Heart right ventricle (tissue), 16 donors: ENCODE data around the gene CDH11. TPM values are rescaled to one million over a fixed set of nuclear protein-coding genes. Genes with fewer than 3 reads are reported as not detected.

ENCODE experiments used
- ATAC-seq, 8 donors: fragments of 200-7000 bp; cut with Tn5 transposase; one replicate each; pipeline ENCODE4 v1.9.1; 2020; ENCODE audit warnings: mild to moderate bottlenecking in 8 of 8, moderate library complexity in 8 of 8, moderate number of reproducible peaks in 1 of 8
- DNase-seq, 2 donors: peaks; one replicate each; pipeline ENCODE4 v3.0.0-alpha.2; 2020
- H3K27ac ChIP-seq, 10 donors: fragments of 200-600 bp; sonication (generic) in 2 of 10; one replicate each; pipeline versions ENCODE4 v1.5.0 to v1.8.0; 2020 to 2022; ENCODE audit warnings: mild to moderate bottlenecking in 3 of 10
- H3K27me3 ChIP-seq, 7 donors: fragments of 200-600 bp; one replicate each; pipeline ENCODE4 v1.8.0; 2021 to 2022; ENCODE audit warnings: mild to moderate bottlenecking in 2 of 7
- H3K36me3 ChIP-seq, 9 donors: fragments of 200-600 bp; sonication (generic) in 1 of 9; one replicate each; pipeline versions ENCODE4 v1.5.0 to v1.8.0; 2020 to 2022; ENCODE audit warnings: mild to moderate bottlenecking in 2 of 9
- H3K4me1 ChIP-seq, 9 donors: fragments of 200-600 bp; sonication (generic) in 1 of 9; one replicate each; pipeline versions ENCODE4 v1.5.0 to v1.8.0; 2020 to 2022; ENCODE audit warnings: mild to moderate bottlenecking in 4 of 9
- H3K4me3 ChIP-seq, 10 donors: fragments of 200-600 bp; sonication (generic) in 2 of 10; one replicate each; pipeline versions ENCODE4 v1.5.0 to v1.8.0; 2020 to 2022; ENCODE audit warnings: mild to moderate bottlenecking in 7 of 10, moderate library complexity in 2 of 10
- H3K9me3 ChIP-seq, 11 donors: fragments of 200-600 bp in 10 of 11; sonication (generic) in 2 of 11; one replicate each; pipeline versions ENCODE4 v1.5.0 to v1.8.0; 2013 to 2022; ENCODE audit warnings: mild to moderate bottlenecking in 2 of 11, control low read depth in 1 of 11, moderate library complexity in 1 of 11
- WGBS, 2 donors: extraction: QIAGEN DNeasy Blood & Tissue Kit; methylation state at CpG; one replicate each; pipeline ENCODE4 v1.1.7; 2013; ENCODE audit warnings: inconsistent platforms in 1 of 2; 5-methylcytosine and 5-hydroxymethylcytosine counted together
- intact Hi-C, 10 donors: fragments of 100-400 bp; cut with DNase I; formaldehyde crosslinking; loops; one replicate each; pipeline versions ENCODE4 v1.11.1 to v1.14.2; 2022
- polyA plus RNA-seq, 2 donors: library from polyadenylated mRNA; stranded (reverse); fragments of 200-250 nt; gene quantifications; one replicate each; pipeline ENCODE4 v1.2.3, GENCODE V29; 2013
- total RNA-seq, 10 donors: library from RNA; stranded (reverse); fragmentation: NEBNext Ultra II Directional in 3 of 10; extraction: Animal tissue kit (Norgen Biotek cat#: 25700) in 3 of 10; gene quantifications; one replicate each; pipeline versions ENCODE4 v1.2.1 to v1.2.4, GENCODE V29; 2021 to 2023
- TF ChIP-seq, protein P1 (sequence below), 9 donors: fragments of 200-600 bp; sonication (generic) in 2 of 9; IDR thresholded peaks; one replicate each; pipeline versions ENCODE4 v1.5.0 to v1.8.0; 2021 to 2022; ENCODE audit warnings: antibody characterized with exemption in 9 of 9, mild to moderate bottlenecking in 5 of 9, moderate library complexity in 1 of 9
- donor health status: Arrhythmogenic right ventricular cardiomyopathy.
- donor health status: ischemic (EF 13 %, LVEDD 7.1; RV severe dilation, severe dysfunction).
- donor health status: healthy with polysubstance abuse.
- donor health status: DM: no; HTN: yes; CAD: no.
- donor health status: DM: no; HTN: no; CAD: no.
- donor health status: ischemic (EF 25% LVEDD 6.9; RV normal size, moderate dysfunction).
- donor health status: ischemic (EF 25% LVEDD 5.7; RV mildly dilated, moderate dysfunction).
- donor health status: healthy.
- donor health status: DM: yes; HTN: yes; CAD: no.
- donor health status: Ischemic cardiomyopathy.
- donor health status: ischemic (EF 35%, LVEDD 5.7; RV mildly dilated, moderate dysfunction).
- donor health status: nonischemic (EF 11% LVEDD 7.7; RV severe dilation, severe dysfunction).
- donor health status: DM: yes; HTN: yes; CAD: no.
- donor health status: PGD.
- donor health status: ischemic (EF 29% LVEDD 5.4; RV normal size, mild dysfunction).
- donor health status: nonischemic (EF 23%, LVEDD 6.1; RV moderate dilation, normal function).

CDH11 gene
- total and polyA plus RNA-seq, 12 donors = 1.7 to 29.6 (median 6.5) TPM

DNA sequence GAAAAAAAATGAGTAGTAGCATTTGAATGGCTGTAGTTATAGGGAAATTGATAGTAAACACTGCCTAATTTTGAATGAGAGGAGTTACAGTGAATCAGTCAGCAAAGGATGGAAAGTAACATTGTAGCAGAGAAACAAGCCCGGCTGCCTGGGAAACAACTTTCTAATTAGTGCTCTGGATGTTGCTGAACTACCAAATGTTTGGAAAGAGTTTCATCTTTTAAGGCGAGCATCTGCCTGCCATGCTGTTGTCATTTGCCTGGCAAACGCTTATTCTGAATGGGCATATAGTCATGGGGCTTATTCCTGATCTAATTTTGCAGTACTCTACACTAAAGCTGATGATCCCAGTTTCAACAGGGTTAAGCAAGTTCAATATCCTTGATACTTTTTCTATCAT is 138.6 kb downstream of the CDH11 start:
- no peak for ATAC-seq
- Histone ChIP-seq H3K27ac (peak overlapping the region in 2 of 10 donors; percentile 34 to 39), H3K9me3 (no peaks in the 10 kb centered on the region), H3K27me3 (no peaks in the 10 kb centered on the region), H3K36me3 (peaks cover 0 to 27% (median 0%) of the 10 kb centered on the region in 9 donors), H3K4me1 (peaks cover 0 to 21% (median 7%) of the 10 kb centered on the region in 9 donors), H3K4me3 (no peak overlapping the region)
- DNase-seq = no peak
- intact Hi-C loops = loop anchor here in 1 of 10 donors (5.0 kb wide), 1 partner anchor 134 kb away; no protein-coding TSS in a partner anchor
- TF ChIP-seq, protein P1, sequence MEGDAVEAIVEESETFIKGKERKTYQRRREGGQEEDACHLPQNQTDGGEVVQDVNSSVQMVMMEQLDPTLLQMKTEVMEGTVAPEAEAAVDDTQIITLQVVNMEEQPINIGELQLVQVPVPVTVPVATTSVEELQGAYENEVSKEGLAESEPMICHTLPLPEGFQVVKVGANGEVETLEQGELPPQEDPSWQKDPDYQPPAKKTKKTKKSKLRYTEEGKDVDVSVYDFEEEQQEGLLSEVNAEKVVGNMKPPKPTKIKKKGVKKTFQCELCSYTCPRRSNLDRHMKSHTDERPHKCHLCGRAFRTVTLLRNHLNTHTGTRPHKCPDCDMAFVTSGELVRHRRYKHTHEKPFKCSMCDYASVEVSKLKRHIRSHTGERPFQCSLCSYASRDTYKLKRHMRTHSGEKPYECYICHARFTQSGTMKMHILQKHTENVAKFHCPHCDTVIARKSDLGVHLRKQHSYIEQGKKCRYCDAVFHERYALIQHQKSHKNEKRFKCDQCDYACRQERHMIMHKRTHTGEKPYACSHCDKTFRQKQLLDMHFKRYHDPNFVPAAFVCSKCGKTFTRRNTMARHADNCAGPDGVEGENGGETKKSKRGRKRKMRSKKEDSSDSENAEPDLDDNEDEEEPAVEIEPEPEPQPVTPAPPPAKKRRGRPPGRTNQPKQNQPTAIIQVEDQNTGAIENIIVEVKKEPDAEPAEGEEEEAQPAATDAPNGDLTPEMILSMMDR (IDR thresholded peaks at IDR 0.05) = no peak
- WGBS, 2 donors = 93 to 95% methylated on average over 3 of the region's 3 CpGs

DNA sequence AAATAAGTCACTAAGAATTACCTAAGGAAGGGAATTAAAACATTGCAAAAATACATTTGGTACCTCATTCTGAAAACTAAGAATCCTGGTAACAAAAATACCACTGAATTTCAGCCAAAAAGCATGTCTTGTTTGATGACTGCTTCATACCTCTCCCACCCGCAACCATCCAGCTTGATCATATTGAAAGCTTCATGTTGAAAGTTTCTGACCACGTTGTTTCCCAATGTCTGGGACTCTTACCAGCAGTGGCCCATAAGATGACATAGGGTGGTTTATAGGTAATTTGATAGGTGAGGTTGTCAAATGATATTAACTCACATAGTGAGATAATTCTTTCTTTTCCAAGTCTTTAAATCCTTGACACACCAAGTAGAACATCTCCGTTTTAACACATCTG is 139.3 kb downstream of the CDH11 start:
- 93 to 95% methylated on average over 3 of the region's 3 CpGs for WGBS, 2 donors
- no peak overlapping the region for H3K4me3 ChIP-seq
- TF ChIP-seq, protein P1 (IDR thresholded peaks at IDR 0.05) = no peak
- H3K9me3 ChIP-seq = no peaks in the 10 kb centered on the region
- H3K36me3 ChIP-seq = peaks cover 0 to 22% (median 0%) of the 10 kb centered on the region in 9 donors
- H3K4me1 ChIP-seq = peaks cover 0 to 21% (median 7%) of the 10 kb centered on the region in 9 donors
- H3K27ac ChIP-seq = no peak overlapping the region
- intact Hi-C loops = loop anchor here in 1 of 10 donors (5.0 kb wide), 1 partner anchor 135 kb away; no protein-coding TSS in a partner anchor
- DNase-seq = no peak
- H3K27me3 ChIP-seq = no peaks in the 10 kb centered on the region
- ATAC-seq = no peak

DNA sequence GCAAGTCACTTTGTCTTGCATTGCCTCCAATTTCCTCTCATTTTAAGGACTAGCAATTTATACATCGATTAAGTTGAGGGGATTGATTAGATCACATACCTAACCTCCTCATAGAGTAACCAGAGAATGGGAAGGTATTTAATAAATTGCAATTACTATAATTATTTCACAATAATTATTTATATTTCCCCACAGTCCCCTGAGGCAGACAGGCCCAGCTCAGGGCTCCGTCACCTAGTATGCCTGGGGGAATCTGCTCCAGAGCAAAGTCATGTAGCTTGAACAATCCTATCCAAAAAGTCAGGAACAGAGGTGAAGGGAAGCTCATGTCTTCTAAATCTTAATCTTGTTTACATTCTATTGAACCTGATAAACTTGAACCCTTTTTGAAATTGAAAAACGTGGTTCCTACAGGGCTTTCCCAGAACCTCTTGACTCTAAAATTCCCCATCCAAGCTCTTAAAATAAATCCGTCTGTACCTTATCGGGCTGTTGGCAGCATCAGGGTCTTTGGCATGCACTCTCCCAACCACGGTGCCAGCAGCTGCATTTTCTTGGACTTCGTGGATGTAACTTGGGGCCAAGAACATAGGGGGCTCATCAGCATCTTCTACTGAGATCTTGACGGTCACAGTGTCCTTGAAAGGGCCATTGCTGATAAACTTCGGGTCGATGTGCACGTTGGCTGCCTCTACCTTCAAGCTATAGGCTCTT is 140.1 kb downstream of the CDH11 start:
- ATAC-seq = peak in 2 of 8 donors; percentile 34 to 70
- Histone ChIP-seq H3K27ac (no peak overlapping the region), H3K27me3 (no peaks in the 10 kb centered on the region), H3K9me3 (no peaks in the 10 kb centered on the region), H3K4me1 (peaks cover 0 to 21% (median 7%) of the 10 kb centered on the region in 9 donors), H3K4me3 (no peak overlapping the region), H3K36me3 (peaks cover 0 to 13% (median 0%) of the 10 kb centered on the region in 9 donors)
- peak in 1 of 2 donors; percentile 15 for DNase-seq
- WGBS, 2 donors = 36 to 52% methylated on average over 11 of the region's 11 CpGs
- intact Hi-C loops = loop anchor here in 1 of 10 donors (5.0 kb wide), 1 partner anchor 136 kb away; no protein-coding TSS in a partner anchor
- TF ChIP-seq, protein P1 (IDR thresholded peaks at IDR 0.05) = no peak

DNA sequence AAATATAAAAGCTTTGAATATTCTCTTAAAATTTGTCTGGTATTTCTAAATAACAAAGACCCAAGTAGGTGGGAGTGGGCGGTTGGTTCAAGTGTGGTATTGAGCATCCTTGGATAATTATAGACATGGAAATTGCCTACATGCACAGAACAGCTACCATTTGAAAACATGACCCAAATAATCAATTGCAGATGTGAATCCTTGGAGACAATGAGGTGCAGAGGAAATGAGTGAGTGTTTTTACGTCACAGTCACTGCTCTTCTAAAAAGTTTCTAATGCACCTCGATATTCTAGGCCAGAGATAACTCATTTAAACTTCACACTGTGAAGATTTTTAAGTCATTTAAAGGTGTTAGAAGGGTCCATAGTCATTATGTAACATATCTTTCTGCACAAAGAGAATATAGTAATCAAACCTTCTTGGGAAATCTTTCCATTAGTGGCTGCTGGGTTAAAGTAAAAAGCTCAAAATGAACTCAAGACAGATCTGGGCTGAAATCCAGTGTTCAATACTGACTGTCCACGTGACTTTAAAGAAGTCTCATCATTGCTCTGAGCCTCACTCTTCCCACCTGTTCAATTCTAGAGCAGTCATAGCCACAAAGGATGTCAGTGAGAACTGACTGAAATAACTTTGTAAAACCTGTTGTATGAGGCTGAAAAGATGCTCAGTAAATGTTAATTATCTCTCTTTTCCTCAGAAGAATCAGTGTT is 144.5 kb downstream of the CDH11 start:
- DNase-seq (no peak), ATAC-seq (no peak)
- WGBS, 2 donors = 77 to 81% methylated on average over 4 of the region's 4 CpGs
- no peaks in the 10 kb centered on the region for H3K27me3 ChIP-seq
- peaks cover 0 to 12% (median 0%) of the 10 kb centered on the region in 9 donors for H3K36me3 ChIP-seq
- peaks cover 0 to 13% (median 0%) of the 10 kb centered on the region in 9 donors for H3K4me1 ChIP-seq
- no peak overlapping the region for H3K4me3 ChIP-seq
- TF ChIP-seq, protein P1 (IDR thresholded peaks at IDR 0.05) = no peak
- no peak overlapping the region for H3K27ac ChIP-seq
- intact Hi-C loops = no loop called here
- no peaks in the 10 kb centered on the region for H3K9me3 ChIP-seq
